ENCODE results near the gene PAK5.

PAK5 gene

DNA sequence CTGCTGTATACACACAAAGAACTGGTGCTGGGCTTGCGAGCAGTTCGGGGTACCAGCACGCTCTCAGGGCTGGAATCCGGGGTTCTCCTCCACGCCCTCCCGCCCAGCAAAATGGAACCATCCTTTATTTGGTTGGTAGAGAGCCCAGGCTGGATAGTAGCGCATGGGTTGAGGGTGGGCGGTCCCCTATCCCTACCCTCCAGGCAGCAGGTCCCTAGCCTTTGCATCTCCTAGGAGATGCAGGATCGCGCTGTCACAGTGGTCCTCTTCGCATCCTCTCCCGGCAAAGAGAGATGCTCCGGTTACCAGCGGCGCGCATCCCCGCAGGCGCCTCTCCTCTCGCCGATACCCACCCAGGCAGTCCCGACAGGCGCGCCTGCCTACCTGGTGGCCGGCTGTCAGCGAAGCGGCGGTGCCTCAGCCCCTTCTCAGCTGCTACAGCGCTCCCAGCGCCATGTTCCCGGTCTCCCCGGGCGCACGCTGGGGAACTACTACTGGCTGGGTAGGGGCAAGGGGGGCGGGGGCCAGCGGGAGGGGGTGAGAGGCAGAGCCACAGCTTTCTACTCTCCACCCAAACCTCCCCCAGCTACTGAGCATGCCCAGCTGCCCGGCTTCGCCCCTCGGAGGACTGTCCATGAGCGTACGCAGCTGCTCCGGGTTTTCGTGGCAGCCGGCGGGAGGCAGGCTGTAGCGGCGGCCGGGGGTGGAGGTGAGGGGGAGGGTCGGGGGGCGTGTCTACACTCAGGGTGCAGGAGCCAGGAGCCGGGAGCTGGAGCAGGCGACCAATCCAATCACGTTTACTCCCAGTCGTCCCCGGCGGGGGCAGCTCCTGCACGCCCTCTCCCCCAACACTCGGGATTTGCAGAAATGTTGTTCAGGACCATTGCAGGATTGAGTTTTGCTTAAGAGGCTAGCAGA is at the start of gene PAK5:
Gene PAK5, minus strand, starts transcription at position 699 of the 918 bp plus-strand sequence. CDS start 194,748 bp downstream, outside the sequence.
- TF ChIP-seq, protein P1, sequence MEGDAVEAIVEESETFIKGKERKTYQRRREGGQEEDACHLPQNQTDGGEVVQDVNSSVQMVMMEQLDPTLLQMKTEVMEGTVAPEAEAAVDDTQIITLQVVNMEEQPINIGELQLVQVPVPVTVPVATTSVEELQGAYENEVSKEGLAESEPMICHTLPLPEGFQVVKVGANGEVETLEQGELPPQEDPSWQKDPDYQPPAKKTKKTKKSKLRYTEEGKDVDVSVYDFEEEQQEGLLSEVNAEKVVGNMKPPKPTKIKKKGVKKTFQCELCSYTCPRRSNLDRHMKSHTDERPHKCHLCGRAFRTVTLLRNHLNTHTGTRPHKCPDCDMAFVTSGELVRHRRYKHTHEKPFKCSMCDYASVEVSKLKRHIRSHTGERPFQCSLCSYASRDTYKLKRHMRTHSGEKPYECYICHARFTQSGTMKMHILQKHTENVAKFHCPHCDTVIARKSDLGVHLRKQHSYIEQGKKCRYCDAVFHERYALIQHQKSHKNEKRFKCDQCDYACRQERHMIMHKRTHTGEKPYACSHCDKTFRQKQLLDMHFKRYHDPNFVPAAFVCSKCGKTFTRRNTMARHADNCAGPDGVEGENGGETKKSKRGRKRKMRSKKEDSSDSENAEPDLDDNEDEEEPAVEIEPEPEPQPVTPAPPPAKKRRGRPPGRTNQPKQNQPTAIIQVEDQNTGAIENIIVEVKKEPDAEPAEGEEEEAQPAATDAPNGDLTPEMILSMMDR (IDR thresholded peaks at IDR 0.05), result no peak
- Histone ChIP-seq H3K27ac (no peak within 1 kb of the TSS), H3K4me3 (peak within 1 kb of the TSS; percentile 46)
- peak; percentile 56 for DNase-seq (ENCODE audit: low spot score)

DNA sequence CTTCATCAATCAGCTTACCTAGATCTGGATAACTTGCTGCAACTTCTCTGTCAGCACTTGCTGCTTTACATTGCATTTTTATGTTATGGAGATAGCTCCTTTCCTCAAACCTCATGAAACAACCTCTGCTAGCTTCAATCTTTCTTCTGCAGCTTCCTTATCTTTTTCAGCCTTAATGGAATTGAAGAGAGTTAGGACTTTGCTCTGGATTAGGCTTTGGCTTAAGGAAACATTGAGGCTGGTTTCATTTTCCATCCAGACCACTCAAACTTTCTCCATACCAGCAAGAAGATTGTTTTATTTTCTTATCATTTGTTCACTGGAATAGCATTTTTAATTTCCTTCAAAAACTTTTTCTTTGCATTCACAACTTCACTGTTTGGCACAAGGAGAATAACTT is 48.8 kb upstream of the PAK5 start:
- no peak for DNase-seq (ENCODE audit: low spot score)
- H3K27ac ChIP-seq, result no peak overlapping the region
- TF ChIP-seq, protein P1 (IDR thresholded peaks at IDR 0.05), result no peak
- H3K4me3 ChIP-seq, result no peak overlapping the region

DNA sequence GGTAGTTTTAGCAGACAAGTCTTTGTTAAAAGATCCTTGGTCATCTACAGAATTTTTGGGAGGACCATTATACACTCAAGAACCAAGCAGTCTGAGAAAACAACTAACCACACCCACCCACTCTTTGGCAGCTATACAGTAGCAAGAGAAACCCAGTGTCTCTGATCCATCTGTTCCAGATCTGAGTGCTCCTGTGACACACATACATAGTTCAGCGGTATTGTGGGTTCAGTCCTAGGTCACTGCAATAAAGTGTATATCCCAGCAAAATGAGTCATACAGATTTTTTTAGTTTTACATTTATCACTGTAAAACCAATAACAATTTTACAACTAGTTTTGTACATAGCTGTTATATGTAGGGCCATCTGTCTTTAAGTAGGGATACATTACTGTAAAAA is 47.4 kb upstream of the PAK5 start:
- Histone ChIP-seq H3K4me3 (no peak overlapping the region), H3K27ac (no peak overlapping the region)
- TF ChIP-seq, protein P1 (IDR thresholded peaks at IDR 0.05), result no peak
- no peak for DNase-seq (ENCODE audit: low spot score)

DNA sequence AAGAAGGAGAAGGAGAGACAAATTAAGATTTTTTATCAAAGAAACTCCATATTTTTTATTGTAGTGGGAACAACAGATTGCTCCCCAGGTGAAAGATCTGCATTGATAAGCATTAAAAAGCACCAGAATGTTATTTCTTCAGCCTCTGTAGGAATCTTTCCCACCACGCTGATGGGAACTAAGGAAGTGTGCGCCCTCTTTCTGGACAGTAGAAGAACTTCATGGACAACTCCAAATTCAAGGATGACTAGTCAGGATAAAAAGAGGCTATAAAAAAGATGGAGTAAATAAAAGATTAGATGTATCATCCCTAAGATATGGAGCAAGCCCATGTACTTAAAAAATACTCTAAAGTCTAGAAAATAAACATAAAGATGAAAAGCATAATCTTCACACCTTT is 45.8 kb upstream of the PAK5 start:
- no peak overlapping the region for H3K4me3 ChIP-seq
- DNase-seq (ENCODE audit: low spot score), result no peak
- TF ChIP-seq, protein P1 (IDR thresholded peaks at IDR 0.05), result no peak
- H3K27ac ChIP-seq, result no peak overlapping the region

- no peak for DNase-seq (ENCODE audit: low spot score)
- H3K4me3 ChIP-seq, result no peak overlapping the region
- TF ChIP-seq, protein P1 (IDR thresholded peaks at IDR 0.05), result no peak
- no peak overlapping the region for H3K27ac ChIP-seq
Observed at GRCh38 chr20:9884061-9884460, 45.2 kb upstream of the PAK5 start.

DNA sequence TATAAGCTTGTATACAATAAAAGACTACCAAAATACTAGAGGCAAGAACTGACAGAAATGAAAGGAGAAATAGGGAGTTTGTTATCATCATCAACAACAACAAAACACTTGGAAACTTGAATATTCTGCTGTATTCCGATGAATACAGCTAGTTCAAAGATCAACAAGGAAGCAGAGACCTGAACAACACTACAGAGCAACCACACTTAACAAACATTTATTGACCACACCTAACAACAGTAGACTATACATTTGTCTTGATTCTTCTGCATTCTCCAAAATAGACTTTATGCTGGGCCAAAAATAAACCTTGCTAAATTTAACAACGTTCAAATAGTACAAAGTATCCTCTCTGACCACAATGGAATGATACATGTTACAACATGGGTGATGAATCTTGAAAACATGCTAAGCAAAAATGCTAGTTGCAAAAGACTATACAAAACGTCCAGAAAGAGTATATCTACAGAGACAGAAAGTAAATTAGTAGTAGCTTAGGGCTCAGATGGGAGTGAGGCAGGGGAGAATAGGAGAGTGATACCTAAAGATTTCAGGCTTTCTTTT is 39.1 kb upstream of the PAK5 start:
- TF ChIP-seq, protein P1 (IDR thresholded peaks at IDR 0.05), result no peak
- DNase-seq (ENCODE audit: low spot score), result no peak

More for the DNA sequence above, 39.1 kb upstream of the PAK5 start:
- Histone ChIP-seq H3K27ac (no peak overlapping the region), H3K4me3 (no peak overlapping the region)
